AG09319 (cell line): ENCODE measurements around the gene NPFFR1.

ENCODE experiments used
- DNase-seq: peaks from one replicate; pipeline ENCODE4 v3.0.0-alpha.2; 2010; ENCODE audit warnings: low read depth; ENCODE audit errors: extremely low read depth
- TF ChIP-seq, protein P1 (sequence below): IDR thresholded peaks from 2 replicates; pipeline ENCODE4 v1.5.1; 2011; ENCODE audit warnings: low read depth, mild to moderate bottlenecking, inconsistent platforms, low read length, moderate library complexity

The NPFFR1 gene

DNA sequence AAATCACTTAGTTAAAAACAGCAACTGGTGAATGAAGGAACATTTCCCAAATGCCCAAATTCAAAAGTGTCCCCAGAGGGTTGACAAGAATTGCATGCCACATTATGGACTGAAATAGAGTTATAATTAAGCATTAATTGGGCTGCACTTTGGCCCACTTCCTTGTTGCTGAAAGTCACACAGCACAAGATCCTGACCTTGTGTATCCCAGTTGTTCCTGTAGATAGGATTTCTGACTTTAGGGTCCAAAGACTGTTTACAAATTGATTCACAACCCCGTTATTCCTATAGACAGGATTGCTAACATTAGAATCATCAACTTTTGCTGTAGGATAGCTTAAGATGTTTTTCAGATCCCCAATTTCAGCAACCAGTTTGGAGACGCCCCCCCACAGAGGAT lies 31.5 kb upstream of the NPFFR1 start:
- DNase-seq: no peak
- TF ChIP-seq, protein P1, sequence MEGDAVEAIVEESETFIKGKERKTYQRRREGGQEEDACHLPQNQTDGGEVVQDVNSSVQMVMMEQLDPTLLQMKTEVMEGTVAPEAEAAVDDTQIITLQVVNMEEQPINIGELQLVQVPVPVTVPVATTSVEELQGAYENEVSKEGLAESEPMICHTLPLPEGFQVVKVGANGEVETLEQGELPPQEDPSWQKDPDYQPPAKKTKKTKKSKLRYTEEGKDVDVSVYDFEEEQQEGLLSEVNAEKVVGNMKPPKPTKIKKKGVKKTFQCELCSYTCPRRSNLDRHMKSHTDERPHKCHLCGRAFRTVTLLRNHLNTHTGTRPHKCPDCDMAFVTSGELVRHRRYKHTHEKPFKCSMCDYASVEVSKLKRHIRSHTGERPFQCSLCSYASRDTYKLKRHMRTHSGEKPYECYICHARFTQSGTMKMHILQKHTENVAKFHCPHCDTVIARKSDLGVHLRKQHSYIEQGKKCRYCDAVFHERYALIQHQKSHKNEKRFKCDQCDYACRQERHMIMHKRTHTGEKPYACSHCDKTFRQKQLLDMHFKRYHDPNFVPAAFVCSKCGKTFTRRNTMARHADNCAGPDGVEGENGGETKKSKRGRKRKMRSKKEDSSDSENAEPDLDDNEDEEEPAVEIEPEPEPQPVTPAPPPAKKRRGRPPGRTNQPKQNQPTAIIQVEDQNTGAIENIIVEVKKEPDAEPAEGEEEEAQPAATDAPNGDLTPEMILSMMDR: no peak

DNA sequence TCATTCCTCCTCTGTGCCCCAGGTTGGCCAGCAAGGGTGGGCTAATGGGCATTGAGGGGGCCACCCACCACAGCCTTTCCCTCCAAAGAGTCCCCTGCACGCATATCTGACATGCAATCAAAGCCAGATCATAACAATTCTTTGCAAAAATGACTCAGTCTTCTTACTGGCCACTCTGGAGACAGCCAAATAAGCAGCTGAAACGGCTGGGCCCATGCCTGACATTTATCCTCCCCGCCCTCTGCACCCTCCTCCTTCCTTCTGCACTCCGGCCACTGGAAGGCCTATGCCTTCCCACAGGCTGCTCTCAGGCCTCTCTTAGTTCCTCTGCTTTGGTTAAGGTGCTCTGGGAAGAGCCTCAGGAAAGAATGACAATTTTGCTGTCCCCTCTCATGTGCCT lies 29.2 kb upstream of the NPFFR1 start:
- TF ChIP-seq, protein P1: no peak
- peak; percentile 28 for DNase-seq

DNA sequence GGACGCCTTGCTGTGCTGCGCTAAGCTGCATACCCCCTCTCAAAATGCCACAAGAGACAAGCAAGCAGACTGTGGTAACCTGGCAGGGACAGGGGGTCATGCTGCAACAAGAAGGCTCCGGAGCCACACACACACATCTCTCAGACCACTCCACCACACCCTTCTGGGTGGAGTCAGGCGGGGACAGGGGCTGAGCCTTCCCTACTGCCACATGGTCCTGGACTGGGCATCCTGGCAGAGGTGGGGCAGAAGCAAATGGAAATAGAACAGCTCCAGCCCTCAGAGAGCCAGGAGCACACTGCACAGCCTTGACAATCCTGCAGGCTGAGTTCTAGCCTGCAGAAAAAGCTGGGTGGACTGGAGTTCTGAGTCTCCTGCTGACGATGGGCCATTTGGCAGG lies 28.4 kb upstream of the NPFFR1 start:
- TF ChIP-seq, protein P1: no peak
- DNase-seq: no peak

DNA sequence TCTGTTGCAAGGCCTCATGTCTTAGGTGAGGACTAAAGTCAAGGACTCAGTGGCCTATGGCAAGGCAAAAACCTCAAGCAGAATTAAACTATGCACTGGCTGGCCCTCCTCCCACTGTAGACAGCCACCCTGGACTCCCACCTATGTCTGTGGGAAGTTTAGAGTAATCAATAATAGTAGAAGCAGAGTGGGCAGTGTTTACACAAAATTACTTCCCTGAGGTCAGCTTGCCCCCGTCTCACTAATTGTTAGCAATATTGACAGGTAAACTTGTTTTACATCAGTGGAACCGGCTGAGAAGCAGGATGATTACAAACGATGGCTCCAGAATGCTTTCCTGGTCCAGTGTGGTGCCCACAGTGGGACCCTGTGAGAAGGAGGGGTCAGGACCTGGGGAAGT lies 27.9 kb upstream of the NPFFR1 start:
- no peak for DNase-seq

DNA sequence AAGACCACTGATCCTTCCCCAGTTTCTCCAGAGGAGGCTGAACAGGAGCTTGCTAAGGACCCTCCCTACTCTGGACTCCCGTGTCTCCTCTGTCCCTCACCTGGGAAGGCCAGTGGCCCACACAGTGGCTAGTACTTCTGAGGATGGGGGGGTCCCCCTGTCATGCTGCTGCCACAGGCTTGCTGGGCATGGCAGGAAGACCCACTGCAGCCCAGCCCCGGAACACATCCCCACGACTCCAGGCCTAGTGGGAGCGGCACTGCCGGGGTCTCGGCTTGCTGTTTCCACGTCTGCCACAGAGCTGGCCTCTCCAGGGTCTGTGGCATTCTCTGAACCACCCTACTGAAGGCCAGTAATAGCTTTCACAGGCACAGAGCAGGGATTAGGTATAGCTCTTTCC lies 25.9 kb upstream of the NPFFR1 start:
- DNase-seq: no peak
- TF ChIP-seq, protein P1: no peak

More for the DNA sequence above, 27.9 kb upstream of the NPFFR1 start:
- TF ChIP-seq, protein P1: no peak

DNA sequence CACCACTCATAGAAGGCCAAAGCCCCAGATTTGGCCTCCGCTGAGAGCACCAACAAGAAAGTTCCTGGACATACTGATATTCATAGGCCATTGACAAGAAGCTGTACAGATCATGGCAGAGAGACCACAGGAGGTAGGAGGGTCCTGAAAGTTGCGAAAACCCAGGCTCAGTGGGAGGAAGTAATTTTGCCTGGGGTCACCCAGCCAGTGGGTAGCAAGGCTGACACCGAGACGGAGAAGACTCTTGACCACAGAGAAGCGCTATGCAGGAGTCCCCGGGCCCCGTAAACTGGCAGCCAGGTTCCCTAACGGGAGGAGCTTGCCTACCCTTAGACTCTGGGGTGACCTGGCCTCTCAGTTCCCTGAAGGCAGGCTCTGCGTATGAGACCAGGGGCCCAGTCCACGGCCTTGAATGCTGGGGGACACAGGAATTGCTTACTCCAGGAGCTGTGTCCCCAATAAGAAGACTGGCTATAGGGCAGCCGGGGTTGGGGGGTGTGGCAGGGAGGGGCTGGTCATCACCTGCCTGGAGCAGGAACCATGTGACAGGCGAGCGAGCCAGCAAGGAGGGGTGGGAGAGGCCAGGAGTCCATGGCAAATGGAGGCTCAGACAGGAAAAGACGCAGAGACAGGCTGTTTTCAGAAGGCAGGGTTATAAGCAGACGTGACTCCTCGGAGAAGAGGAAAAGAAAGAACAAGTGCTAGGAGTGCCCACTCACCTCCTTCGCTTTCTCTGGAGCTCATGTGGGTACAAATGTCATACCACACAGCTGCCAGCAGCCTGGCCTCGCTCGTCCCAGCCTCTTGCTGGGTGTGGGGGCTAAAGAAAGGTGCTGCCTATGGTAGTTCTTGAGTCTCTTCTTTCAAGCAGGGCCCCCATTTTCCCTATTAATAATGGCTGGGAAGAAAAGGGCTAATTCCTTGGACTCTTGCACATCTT lies 24.6 kb upstream of the NPFFR1 start:
- TF ChIP-seq, protein P1: no peak
- no peak for DNase-seq

DNA sequence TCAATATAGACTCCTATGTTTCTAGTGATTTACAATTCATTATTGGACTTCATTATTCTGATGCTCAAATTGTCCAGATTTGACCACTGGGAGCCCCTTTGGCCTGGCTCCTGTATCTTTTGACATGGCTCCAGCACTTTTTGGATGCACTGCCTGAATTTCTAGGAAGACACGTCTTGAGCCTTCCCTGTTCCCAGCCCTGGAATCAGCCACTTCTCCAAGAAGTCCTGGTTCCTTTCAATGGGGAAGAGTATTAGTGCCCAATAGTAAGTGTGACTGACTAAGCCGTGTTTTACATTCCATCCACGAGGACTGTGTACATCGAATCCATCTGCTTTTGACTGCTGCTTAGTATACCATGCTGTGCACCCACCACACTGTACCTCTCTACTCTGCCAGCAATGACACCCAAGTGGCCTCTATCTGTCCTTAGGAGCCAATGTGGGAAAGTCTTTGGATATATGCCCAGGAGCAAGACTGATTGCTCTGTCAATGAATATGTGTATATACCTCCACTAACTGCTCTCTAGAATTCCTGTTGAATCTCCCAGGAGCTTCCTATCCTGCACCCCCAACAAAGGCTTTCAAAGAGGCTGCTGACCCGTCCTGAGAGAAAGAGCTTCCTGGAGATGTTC lies 23.2 kb upstream of the NPFFR1 start:
- TF ChIP-seq, protein P1: no peak

More for the DNA sequence above, 23.2 kb upstream of the NPFFR1 start:
- no peak for DNase-seq
